NCI-H524 (cell line): ENCODE data around the gene C19orf44.
"Not testable (repeated sequence)": the region's sequence is repeated elsewhere in the genome, so short reads cannot be mapped to it uniquely, and the experiment has no call there.

Source experiments
- DNase-seq, 2 experiments: peaks; one replicate each; lab custom pipeline; 2025; lab: John Stamatoyannopoulos, UW

The C19orf44 gene

DNA sequence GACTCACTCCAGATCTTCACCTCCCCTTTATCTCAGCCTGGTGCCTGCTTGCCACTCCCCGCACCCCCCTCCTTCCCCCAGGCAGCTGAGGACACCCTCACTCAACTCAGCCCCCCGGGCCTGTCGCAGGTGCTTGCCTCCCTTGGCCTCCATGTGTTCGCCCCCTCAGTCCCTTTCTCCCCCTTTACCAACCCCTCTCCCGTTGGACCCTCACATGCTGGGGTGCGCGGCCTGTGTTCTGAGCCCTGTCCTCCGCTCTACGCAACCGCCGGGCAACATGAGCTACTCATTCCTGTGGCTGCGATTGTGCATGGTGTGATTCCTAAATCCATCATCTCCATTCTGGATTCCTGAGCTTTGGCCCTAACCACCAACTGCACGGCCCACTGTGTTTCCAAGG is 40.9 kb downstream of the C19orf44 start:
- no peak for DNase-seq

GRCh38 chr19:16540948-16541347 is 44.8 kb downstream of the C19orf44 start:
- no peak for DNase-seq

GRCh38 chr19:16541526-16542044 is 45.4 kb downstream of the C19orf44 start:
- DNase-seq, result no peak

GRCh38 chr19:16542045-16542909 is 46.1 kb downstream of the C19orf44 start, which contains the start of gene CHERP:
CHERP (minus strand) TSS chr19:16542437; CDS start chr19:16542378, 59 bp downstream.
- peak; percentile 94 to 95 for DNase-seq

GRCh38 chr19:16542910-16543472 is 46.8 kb downstream of the C19orf44 start:
- no peak for DNase-seq

DNA sequence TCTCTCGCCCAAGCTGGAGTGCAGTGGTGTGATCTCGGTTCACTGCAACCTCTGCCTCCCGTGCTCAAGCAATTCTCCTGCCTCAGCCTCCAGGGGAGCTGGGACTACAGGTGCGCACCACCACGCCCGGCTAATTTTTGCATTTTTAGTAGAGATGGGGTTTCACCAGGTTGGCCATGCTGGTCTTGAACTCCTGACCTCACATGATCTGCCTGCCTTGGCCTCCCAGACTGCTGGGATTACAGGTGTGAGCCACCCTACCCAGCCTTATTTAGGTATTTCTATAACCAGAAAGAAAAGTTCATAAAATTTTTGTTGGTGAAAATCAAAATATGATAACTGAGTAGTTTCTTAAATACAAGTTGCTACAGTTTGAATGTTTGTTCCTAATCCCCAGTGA is 47.5 kb downstream of the C19orf44 start:
- not testable (repeated sequence) for DNase-seq

DNA sequence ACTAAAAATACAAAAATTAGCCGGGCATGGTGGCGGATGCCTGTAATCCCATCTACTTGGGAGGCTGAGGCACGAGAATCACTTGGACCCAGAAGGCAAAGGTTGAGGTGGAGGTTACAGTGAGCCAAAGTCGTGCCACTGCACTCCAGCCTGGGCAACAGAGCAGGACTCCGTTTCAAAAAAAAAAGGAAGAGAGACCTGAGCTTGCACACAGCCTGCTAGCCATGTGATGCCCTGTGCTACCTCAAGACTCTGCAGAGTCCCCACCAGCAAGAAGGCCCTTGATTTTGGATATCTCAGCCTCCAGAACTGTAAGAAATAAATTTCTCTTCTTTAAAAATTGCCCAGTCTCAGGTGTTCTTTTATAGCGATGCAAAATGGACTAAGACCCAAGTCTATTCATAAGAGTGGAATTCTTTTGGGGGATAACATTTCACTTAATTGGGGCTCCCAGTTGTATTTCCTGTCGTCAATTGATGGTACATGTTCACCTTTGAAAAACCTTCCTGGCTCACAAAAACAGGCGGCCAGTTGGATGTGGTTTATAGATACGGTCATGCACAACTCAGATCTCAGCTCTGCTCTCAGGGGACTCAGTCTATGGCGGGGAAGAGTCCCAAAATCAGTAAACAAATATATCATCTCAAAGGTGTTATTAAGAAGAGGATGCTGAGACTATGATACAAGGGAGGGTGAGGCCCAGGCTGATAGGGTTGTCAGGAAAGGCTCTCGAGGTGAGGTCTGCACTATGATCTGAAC is 48.5 kb downstream of the C19orf44 start:
- no peak for DNase-seq

GRCh38 chr19:16548956-16549355 is 52.8 kb downstream of the C19orf44 start:
- DNase-seq, result no peak

DNA sequence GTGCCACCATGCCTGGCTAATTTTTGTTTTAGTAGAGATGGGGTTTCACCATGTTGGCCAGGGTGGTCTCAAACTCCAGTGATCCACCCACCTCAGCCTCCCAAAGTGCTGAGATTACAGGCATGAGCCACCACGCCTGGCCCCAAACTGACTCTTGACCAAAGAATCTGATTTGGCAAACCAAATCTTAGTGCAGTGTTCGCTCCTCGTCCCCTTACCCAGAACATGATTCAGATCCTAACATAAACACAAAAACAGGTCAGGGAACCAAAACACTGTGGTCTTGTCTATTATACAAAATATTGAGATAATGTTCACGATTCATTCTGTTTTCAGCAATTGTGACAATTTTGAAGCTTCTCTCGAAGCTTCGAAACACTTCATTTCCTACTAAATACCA is 55.7 kb downstream of the C19orf44 start:
- not testable (repeated sequence) for DNase-seq

DNA sequence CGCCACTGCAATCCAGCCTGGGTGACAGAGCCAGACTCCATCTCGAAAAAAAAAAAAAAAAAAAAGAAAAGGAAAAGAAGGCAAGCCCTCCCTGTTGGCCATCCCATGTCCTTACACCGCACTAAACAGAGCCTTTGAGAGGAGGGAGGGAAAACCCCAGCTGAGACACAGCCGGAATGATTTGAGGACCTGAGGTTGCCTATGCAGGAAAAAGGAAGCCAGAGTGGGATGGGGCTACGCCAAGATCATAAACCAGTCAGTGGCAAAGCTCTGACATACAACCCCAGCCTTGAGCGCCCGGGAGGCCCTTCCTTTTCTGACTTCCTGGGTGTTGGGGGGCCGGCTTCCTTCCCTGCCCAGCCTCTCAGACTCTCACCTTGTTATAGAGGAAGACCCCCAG is 58.6 kb downstream of the C19orf44 start:
- DNase-seq, result no peak

DNA sequence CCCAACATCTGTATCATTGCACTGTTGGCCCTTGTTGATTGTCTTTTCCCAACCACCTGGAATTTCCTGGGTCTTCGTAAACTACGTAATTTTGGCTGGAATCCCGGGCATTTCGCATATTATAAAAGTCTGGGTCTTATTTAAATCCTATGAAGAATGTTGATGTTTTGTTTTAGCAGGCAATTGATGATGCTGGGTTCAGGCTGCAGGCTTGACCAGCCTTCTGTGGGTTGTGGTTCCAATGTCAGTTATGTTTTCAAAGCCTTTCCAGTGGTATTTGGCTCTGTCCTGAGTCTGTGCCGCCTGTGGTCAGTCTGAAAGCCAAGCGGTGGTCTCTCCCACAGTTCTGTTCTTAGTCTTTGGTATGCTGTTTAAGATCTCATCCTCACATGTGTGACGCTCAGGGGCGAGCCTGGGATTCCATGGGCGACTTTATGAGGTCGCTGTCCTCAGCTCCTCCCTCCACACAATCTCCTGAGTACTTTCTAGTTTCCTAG is 63.6 kb downstream of the C19orf44 start:
- no peak for DNase-seq

DNA sequence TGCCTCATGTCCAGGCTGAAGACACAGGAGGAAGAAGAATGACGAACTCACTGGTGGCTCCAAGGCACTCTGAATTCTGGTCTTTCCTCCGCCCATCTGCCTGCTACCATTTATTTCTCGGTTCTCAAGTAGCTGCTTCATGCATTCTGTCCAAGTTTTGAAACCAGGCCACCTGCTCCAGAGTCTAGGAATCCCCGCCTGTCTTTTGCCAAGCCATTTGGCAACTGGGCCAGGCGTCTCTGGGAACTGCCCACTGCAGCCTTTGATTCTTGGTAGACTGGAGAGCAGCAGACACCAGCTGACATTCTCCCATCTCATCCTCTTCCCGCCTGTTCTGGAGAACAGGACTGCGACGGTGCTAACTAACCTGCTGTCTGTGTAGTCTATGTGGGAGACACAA is 65.2 kb downstream of the C19orf44 start:
- no peak for DNase-seq

GRCh38 chr19:16562608-16563025 is 66.4 kb downstream of the C19orf44 start:
- DNase-seq, result no peak

DNA sequence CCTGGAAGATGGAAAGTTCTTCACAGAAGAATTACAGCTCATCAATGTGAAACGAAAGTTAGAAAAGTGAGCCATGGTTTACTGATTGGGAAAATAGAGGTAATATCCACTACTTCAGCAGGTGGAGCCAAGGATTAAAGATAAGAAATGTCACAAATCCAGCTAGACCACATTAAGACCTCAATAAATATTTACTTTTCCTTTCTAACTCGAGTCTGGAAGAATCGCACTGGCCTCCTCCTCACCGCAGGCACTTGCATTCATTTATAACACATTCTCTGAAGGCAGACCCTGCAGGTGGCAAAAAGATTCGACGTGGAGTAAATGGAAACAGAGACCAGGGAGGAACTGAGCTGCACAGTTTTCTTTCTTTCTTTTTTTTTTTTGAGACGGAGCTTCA is 68.6 kb downstream of the C19orf44 start:
- no peak for DNase-seq

DNA sequence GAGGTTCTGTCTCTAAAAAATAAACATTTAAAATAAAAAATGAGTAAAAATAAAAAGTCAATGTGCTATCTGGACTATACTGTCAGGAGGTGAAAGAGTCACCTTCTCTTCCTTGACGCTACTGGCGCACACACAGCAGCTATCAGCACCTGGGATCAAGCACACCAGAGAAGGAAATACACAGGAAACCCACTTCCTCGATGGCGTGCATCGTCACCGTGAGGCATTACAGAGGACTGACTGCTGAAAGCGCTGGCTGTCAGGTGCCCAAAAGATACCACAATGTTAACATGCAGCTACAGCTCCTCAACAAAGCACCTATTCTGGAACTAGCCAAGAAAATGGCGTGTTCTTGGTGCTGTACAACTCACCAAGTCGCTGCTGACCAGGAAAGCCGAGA is 70.0 kb downstream of the C19orf44 start:
- no peak for DNase-seq

DNA sequence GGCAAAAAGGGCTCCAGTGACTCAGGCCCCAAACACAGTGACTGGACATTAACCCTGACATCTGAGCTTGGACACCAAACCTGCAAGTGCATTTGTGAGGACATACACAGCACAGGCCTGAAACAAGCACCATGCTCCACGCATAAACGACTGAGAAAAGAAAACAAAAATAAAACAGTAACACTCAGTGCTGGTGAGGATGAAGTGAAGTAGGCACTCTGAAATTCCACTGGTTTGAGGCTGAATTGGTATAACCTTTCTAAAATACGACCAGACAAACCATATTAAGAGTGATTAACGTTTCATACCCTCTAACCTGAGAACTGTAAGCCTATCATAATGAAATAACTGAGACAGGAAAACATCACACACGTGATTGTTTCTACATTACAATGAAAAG is 70.5 kb downstream of the C19orf44 start:
- no peak for DNase-seq

- DNase-seq, result no peak
Observed at GRCh38 chr19:16569609-16570320, 73.6 kb downstream of the C19orf44 start.
